ENCODE data around the gene MTX2.

GRCh38 chr2:176364273-176364977, 95.2 kb downstream of the MTX2 start:
- TF ChIP-seq CTCF (IDR thresholded peaks at IDR 0.05; ENCODE audit: low read depth, low read length, missing input control) (no peak), YY1 (IDR thresholded peaks at IDR 0.05) (no peak), EGR1 (IDR thresholded peaks at IDR 0.05; ENCODE audit: low read depth in 2 of 2) (no peak), MAX (IDR thresholded peaks at IDR 0.05) (no peak), RXRA (IDR thresholded peaks at IDR 0.05) (no peak), SP1 (IDR thresholded peaks at IDR 0.05) (no peak), GABPA (IDR thresholded peaks at IDR 0.05 in 1 of 2, conservative IDR thresholded peaks at IDR 0.05 in 1 of 2) (no peak), TAF1 (conservative IDR thresholded peaks at IDR 0.05) (no peak), HNF4G (IDR thresholded peaks at IDR 0.05) (no peak), FOXA1 (IDR thresholded peaks at IDR 0.05) (no peak)
- TF ChIP-seq, protein P1, sequence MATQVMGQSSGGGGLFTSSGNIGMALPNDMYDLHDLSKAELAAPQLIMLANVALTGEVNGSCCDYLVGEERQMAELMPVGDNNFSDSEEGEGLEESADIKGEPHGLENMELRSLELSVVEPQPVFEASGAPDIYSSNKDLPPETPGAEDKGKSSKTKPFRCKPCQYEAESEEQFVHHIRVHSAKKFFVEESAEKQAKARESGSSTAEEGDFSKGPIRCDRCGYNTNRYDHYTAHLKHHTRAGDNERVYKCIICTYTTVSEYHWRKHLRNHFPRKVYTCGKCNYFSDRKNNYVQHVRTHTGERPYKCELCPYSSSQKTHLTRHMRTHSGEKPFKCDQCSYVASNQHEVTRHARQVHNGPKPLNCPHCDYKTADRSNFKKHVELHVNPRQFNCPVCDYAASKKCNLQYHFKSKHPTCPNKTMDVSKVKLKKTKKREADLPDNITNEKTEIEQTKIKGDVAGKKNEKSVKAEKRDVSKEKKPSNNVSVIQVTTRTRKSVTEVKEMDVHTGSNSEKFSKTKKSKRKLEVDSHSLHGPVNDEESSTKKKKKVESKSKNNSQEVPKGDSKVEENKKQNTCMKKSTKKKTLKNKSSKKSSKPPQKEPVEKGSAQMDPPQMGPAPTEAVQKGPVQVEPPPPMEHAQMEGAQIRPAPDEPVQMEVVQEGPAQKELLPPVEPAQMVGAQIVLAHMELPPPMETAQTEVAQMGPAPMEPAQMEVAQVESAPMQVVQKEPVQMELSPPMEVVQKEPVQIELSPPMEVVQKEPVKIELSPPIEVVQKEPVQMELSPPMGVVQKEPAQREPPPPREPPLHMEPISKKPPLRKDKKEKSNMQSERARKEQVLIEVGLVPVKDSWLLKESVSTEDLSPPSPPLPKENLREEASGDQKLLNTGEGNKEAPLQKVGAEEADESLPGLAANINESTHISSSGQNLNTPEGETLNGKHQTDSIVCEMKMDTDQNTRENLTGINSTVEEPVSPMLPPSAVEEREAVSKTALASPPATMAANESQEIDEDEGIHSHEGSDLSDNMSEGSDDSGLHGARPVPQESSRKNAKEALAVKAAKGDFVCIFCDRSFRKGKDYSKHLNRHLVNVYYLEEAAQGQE (IDR thresholded peaks at IDR 0.05), result no peak

All from liver (tissue), 3 donors.